Fibroblast of villous mesenchyme (primary cell): ENCODE measurements around the gene PDE2A. TPM values are rescaled to one million over a fixed set of nuclear protein-coding genes. Genes with fewer than 3 reads are reported as not detected.

Source experiments
- DNase-seq: peaks from one replicate; pipeline ENCODE4 v3.0.0-alpha.2; 2010; ENCODE audit warnings: low read depth
- H3K4me3 ChIP-seq: 2 replicates; pipeline ENCODE4 v1.5.1; 2011; ENCODE audit warnings: low read depth, mild to moderate bottlenecking, low read length
- total RNA-seq: library from RNA; depleted of rRNA; stranded (reverse); fragments of >200 nt; gene quantifications from 2 replicates; pipeline ENCODE4 v1.2.3, GENCODE V29; 2012
- TF ChIP-seq, protein P1 (sequence below): IDR thresholded peaks from 2 replicates; pipeline ENCODE4 v1.5.1; 2012; ENCODE audit warnings: low read depth, mild to moderate bottlenecking, low read length; ENCODE audit not compliant: insufficient read depth

The PDE2A gene
- under 0.01 TPM in 2 replicates for total RNA-seq

- H3K4me3 ChIP-seq, result no peak within 1 kb of the TSS
- TF ChIP-seq, protein P1, sequence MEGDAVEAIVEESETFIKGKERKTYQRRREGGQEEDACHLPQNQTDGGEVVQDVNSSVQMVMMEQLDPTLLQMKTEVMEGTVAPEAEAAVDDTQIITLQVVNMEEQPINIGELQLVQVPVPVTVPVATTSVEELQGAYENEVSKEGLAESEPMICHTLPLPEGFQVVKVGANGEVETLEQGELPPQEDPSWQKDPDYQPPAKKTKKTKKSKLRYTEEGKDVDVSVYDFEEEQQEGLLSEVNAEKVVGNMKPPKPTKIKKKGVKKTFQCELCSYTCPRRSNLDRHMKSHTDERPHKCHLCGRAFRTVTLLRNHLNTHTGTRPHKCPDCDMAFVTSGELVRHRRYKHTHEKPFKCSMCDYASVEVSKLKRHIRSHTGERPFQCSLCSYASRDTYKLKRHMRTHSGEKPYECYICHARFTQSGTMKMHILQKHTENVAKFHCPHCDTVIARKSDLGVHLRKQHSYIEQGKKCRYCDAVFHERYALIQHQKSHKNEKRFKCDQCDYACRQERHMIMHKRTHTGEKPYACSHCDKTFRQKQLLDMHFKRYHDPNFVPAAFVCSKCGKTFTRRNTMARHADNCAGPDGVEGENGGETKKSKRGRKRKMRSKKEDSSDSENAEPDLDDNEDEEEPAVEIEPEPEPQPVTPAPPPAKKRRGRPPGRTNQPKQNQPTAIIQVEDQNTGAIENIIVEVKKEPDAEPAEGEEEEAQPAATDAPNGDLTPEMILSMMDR, result no peak
- no peak for DNase-seq
Measured at GRCh38 chr11:72673943-72674828, at the start of gene PDE2A. TSS of gene PDE2A (minus strand) at chr11:72674422. CDS start at chr11:72674207, 215 bp downstream.

- no peak for DNase-seq
- no peak overlapping the region for H3K4me3 ChIP-seq
- TF ChIP-seq, protein P1, result no peak
Measured at GRCh38 chr11:72723508-72723907, 49.3 kb upstream of the PDE2A start.

DNA sequence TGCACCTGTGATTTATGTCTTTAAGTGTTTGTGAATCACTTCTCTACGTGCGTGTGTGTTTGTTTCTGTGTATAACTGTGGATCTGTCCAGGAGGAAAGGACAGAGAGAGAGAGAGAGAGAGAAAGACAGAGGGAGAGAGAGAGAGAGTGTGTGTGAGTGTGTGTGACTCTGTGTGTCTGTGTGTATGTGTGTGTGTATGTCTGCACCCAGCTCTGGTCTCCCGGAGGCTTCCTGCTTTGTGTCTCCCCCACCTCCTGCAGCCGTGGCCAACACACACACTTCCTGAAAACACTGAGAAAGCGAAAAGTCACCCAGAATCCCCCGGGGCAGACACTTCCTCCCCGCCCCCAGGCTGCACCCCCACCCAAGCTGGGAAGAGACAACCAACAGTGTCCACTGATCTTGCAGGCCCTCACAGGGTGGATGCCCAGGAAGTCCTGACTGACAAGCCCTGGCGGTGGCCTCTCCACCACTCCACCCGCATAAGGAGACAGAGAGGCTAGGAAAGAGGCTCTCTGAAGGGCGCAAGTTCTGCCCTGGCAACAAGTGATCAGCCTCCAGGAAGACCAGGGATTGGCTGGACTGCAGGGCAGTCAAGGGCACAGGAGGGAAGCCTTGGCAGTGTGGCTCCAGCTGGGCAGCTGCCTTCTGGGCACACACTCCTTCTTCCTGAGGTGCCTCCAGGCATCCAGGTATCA, 48.0 kb upstream of the PDE2A start:
- H3K4me3 ChIP-seq, result peak overlapping the region; percentile 61
- TF ChIP-seq, protein P1, result no peak
- DNase-seq, result peak; percentile 93

GRCh38 chr11:72721689-72722049, 47.4 kb upstream of the PDE2A start:
- TF ChIP-seq, protein P1, result no peak
- peak overlapping the region; percentile 61 for H3K4me3 ChIP-seq
- peak; percentile 52 for DNase-seq

GRCh38 chr11:72721276-72721675, 47.1 kb upstream of the PDE2A start:
- H3K4me3 ChIP-seq, result peak overlapping the region; percentile 61
- TF ChIP-seq, protein P1, result no peak
- DNase-seq, result no peak

DNA sequence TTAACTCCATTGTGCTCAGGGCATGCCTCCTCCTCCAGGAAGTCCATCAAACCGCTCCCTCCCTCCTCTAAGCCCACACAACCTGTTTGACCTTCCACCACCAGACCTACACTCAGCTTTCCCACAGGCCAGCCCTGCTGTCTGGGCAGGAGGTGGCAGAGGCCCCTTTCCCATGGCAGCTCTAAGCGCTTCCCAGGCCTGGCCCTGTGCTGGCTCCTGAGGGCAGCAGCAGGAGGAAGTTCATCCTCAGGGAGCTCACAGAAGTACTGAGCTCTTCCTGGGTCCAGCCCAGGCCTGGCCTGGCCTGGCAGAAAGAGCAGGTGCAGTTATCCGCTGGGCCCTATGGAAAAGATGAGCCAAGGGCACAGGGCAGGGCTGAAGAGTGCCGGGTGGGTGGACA, 46.6 kb upstream of the PDE2A start:
- TF ChIP-seq, protein P1, result no peak
- no peak for DNase-seq
- H3K4me3 ChIP-seq, result peak overlapping the region; percentile 61
